H1 (cell line): ENCODE data around the gene NUDC. TPM values are rescaled to one million over a fixed set of nuclear protein-coding genes. Genes with fewer than 3 reads are reported as not detected.
"Not testable (repeated sequence)": the region's sequence is repeated elsewhere in the genome, so short reads cannot be mapped to it uniquely, and the experiment has no call there.

Experiments
- CTCF ChIA-PET: fragments of 300-600 bp; sonication (Branson Sonifier 250); formaldehyde crosslinking; loops from one replicate; lab custom pipeline; 2021; ENCODE audit not compliant: partially characterized antibody; lab: Charles Lee
- POLR2A ChIA-PET: fragments of 300-600 bp; sonication (Branson Sonifier 250); formaldehyde crosslinking; loops from one replicate; lab custom pipeline; 2021; ENCODE audit warnings: inconsistent platforms; ENCODE audit not compliant: partially characterized antibody; lab: Charles Lee
- DNase-seq, 2 experiments: peaks; one replicate each; pipeline versions ENCODE4 v3.0.0 to v3.0.0-alpha.2; 2010 to 2022; ENCODE audit warnings: low spot score in 2 of 2, low read depth in 1 of 2, mixed read lengths in 1 of 2
- FAIRE-seq: peaks from 2 replicates; lab custom pipeline; 2011; peaks lifted over from hg19 to GRCh38; lab: Jason Lieb, UNC
- H2AFZ ChIP-seq: 2 replicates; pipeline ENCODE4 v1.8.1; 2012; ENCODE audit warnings: low read length, inconsistent platforms
- H2AK5ac ChIP-seq: 2 replicates; pipeline ENCODE4 v1.6.1; 2013; ENCODE audit warnings: low read depth, low read length
- H2BK120ac ChIP-seq: replicated peaks from 2 replicates; pipeline ENCODE3; 2013; ENCODE audit warnings: low read depth, low read length, inconsistent platforms
- H2BK12ac ChIP-seq: 2 replicates; pipeline ENCODE4 v1.6.1; 2013; ENCODE audit warnings: low read depth, low read length
- H2BK15ac ChIP-seq: 2 replicates; pipeline ENCODE4 v1.6.1; 2013; ENCODE audit warnings: low read length
- H2BK20ac ChIP-seq: 2 replicates; pipeline ENCODE4 v1.6.1; 2013; ENCODE audit warnings: low read length
- H2BK5ac ChIP-seq: 2 replicates; pipeline ENCODE4 v1.6.1; 2013; ENCODE audit warnings: low read depth, low read length
- H3K14ac ChIP-seq: 2 replicates; pipeline ENCODE4 v1.6.1; 2013; ENCODE audit warnings: inconsistent platforms; ENCODE audit not compliant: insufficient read length
- H3K18ac ChIP-seq: 2 replicates; pipeline ENCODE4 v1.6.1; 2013; ENCODE audit warnings: low read length; ENCODE audit errors: extremely low read depth
- H3K23ac ChIP-seq: 2 replicates; pipeline ENCODE4 v1.6.1; 2013; ENCODE audit warnings: inconsistent platforms; ENCODE audit not compliant: insufficient read length
- H3K23me2 ChIP-seq: 2 replicates; pipeline ENCODE4 v1.6.1; 2013; ENCODE audit warnings: low read depth, low read length
- H3K27ac ChIP-seq: 2 replicates; pipeline ENCODE4 v1.6.1; 2011; ENCODE audit warnings: low read depth, low read length, inconsistent platforms
- H3K27me3 ChIP-seq, 4 experiments: replicated peaks in 1 of 4; 1 replicate in 1 of 4; 2 replicates in 3 of 4; pipeline versions ENCODE4 v1.6.1 to v1.8.1; 2011 to 2013; ENCODE audit warnings: low read length in 3 of 4, mild to moderate bottlenecking in 3 of 4, inconsistent platforms in 2 of 4, mixed read lengths in 2 of 4, moderate library complexity in 1 of 4; ENCODE audit not compliant: control insufficient read depth in 3 of 4, insufficient read depth in 3 of 4; ENCODE audit errors: extremely low read depth in 1 of 4
- H3K36me3 ChIP-seq, 4 experiments: 2 replicates each; pipeline versions ENCODE4 v1.6.1 to v1.8.1; 2011 to 2013; ENCODE audit warnings: mild to moderate bottlenecking in 4 of 4, low read length in 3 of 4, moderate library complexity in 2 of 4, control low read depth in 1 of 4, inconsistent platforms in 1 of 4; ENCODE audit not compliant: insufficient read depth in 4 of 4, control insufficient read depth in 2 of 4
- H3K4ac ChIP-seq: replicated peaks from 2 replicates; pipeline ENCODE3; 2013; ENCODE audit warnings: low read length, low read depth, mixed read lengths, inconsistent platforms; ENCODE audit not compliant: insufficient read length
- H3K4me1 ChIP-seq, 4 experiments: replicated peaks in 1 of 4; 1 replicate in 1 of 4; 2 replicates in 3 of 4; pipeline versions ENCODE4 v1.6.1 to v1.8.1; 2011 to 2013; ENCODE audit warnings: low read length in 3 of 4, inconsistent platforms in 2 of 4, mixed read lengths in 1 of 4; ENCODE audit not compliant: insufficient read depth in 4 of 4, control insufficient read depth in 3 of 4
- H3K4me2 ChIP-seq, 2 experiments: 2 replicates each; pipeline versions ENCODE4 v1.6.1 to v1.8.1; 2011 to 2013; ENCODE audit warnings: low read depth in 2 of 2, low read length in 2 of 2, control low read depth in 1 of 2, inconsistent platforms in 1 of 2, mild to moderate bottlenecking in 1 of 2; ENCODE audit not compliant: insufficient read depth in 1 of 2
- H3K4me3 ChIP-seq, 4 experiments: fragments of 200-600, 300-600 bp in 1 of 4; sonication (generic), shearing (Covaris generic), sonication (Bioruptor Twin) in 1 of 4; 2 replicates each; pipeline versions ENCODE4 v1.5.1 to v1.8.1; 2011 to 2016; ENCODE audit warnings: low read length in 4 of 4, low read depth in 3 of 4, control low read depth in 2 of 4, inconsistent platforms in 2 of 4, mild to moderate bottlenecking in 2 of 4, mixed read lengths in 1 of 4, moderate library complexity in 1 of 4; ENCODE audit not compliant: insufficient read depth in 2 of 4; ENCODE audit errors: extremely low read depth in 1 of 4
- H3K56ac ChIP-seq: replicated peaks from 2 replicates; pipeline ENCODE3; 2013; ENCODE audit warnings: low read depth, mild to moderate bottlenecking, mixed read lengths, low read length, inconsistent platforms; ENCODE audit not compliant: insufficient read length
- H3K79me1 ChIP-seq: 2 replicates; pipeline ENCODE4 v1.6.1; 2013; ENCODE audit warnings: low read depth, low read length, control low read depth
- H3K79me2 ChIP-seq, 2 experiments: 2 replicates each; pipeline versions ENCODE4 v1.6.1 to v1.8.1; 2012 to 2013; ENCODE audit warnings: low read length in 2 of 2, mild to moderate bottlenecking in 2 of 2, inconsistent platforms in 1 of 2; ENCODE audit not compliant: insufficient read depth in 2 of 2, control insufficient read depth in 1 of 2
- H3K9ac ChIP-seq, 4 experiments: replicated peaks in 1 of 4; 1 replicate in 1 of 4; 2 replicates in 3 of 4; pipeline versions ENCODE4 v1.6.1 to v1.8.1; 2011 to 2013; ENCODE audit warnings: low read depth in 3 of 4, low read length in 3 of 4, control low read depth in 2 of 4, mild to moderate bottlenecking in 2 of 4, moderate library complexity in 2 of 4, inconsistent platforms in 1 of 4; ENCODE audit errors: extremely low read depth in 1 of 4
- H3K9me3 ChIP-seq, 2 experiments: 2 replicates each; pipeline versions ENCODE4 v1.6.1 to v1.8.1; 2012 to 2013; ENCODE audit warnings: mild to moderate bottlenecking in 2 of 2, moderate library complexity in 2 of 2, control low read depth in 1 of 2, inconsistent platforms in 1 of 2, low read depth in 1 of 2, low read length in 1 of 2, mixed read lengths in 1 of 2; ENCODE audit not compliant: insufficient read depth in 2 of 2
- H4K20me1 ChIP-seq, 2 experiments: replicated peaks in 1 of 2; 2 replicates each; pipeline versions ENCODE3 to v1.8.1; 2011 to 2013; ENCODE audit warnings: inconsistent platforms in 2 of 2, low read length in 2 of 2, mild to moderate bottlenecking in 1 of 2; ENCODE audit not compliant: insufficient read depth in 2 of 2, control insufficient read depth in 1 of 2
- H4K5ac ChIP-seq: 2 replicates; pipeline ENCODE4 v1.6.1; 2013; ENCODE audit warnings: low read length, low read depth, mixed read lengths, inconsistent platforms; ENCODE audit not compliant: insufficient read length
- H4K8ac ChIP-seq: 2 replicates; pipeline ENCODE4 v1.8.0; 2013; ENCODE audit warnings: mild to moderate bottlenecking, moderate library complexity, low read length, inconsistent platforms; ENCODE audit not compliant: insufficient read depth; ENCODE audit errors: extremely low read depth
- H4K91ac ChIP-seq: replicated peaks from 2 replicates; pipeline ENCODE3; 2013; ENCODE audit warnings: low read length, mixed read lengths, inconsistent platforms; ENCODE audit not compliant: insufficient read length
- WGBS, 2 experiments: shearing (Covaris generic) in 1 of 2; methylation state at CpG; one replicate each; pipeline versions ENCODE4 v1.1.6 to v1.1.7; 2013 to 2015; ENCODE audit warnings: low lambda C conversion rate in 2 of 2, mixed read lengths in 2 of 2, inconsistent platforms in 1 of 2, low coverage in 1 of 2, missing lambda C conversion rate in 1 of 2; ENCODE audit not compliant: insufficient replicate concordance in 2 of 2, insufficient coverage in 1 of 2, insufficient read length in 1 of 2; ENCODE audit errors: extremely low coverage in 1 of 2, missing lambda C conversion rate in 1 of 2; 5-methylcytosine and 5-hydroxymethylcytosine counted together
- polyA plus RNA-seq, 7 experiments: library from polyadenylated mRNA; depleted of rRNA in 3 of 7; stranded (reverse) in 5 of 7; unstranded in 2 of 7; fragments of >200 nt in 5 of 7; fragments of 200-250 nt in 2 of 7; gene quantifications; 1 replicate in 5 of 7; 2 replicates in 1 of 7; 4 replicates in 1 of 7; pipeline versions ENCODE4 v1.2.1 to v1.2.3, GENCODE V29; 2011 to 2013; ENCODE audit warnings: missing spikeins in 2 of 7, mixed read lengths in 2 of 7
- total RNA-seq: library from RNA; stranded (reverse); fragmentation: NEBNext Ultra II Directional; extraction: Animal tissue kit (Norgen Biotek cat#: 25700); gene quantifications from 2 replicates; pipeline ENCODE4 v1.2.1, GENCODE V29; 2021

The NUDC gene
- total and polyA plus RNA-seq, 2 of the 8 experiments (the other 6 are each of a cell fraction or from before 2014, with no cell fraction given), result 43.2 to 131 TPM

GRCh38 chr1:26989403-26990109, 68.0 kb downstream of the NUDC start:
- not testable (repeated sequence) for H2BK5ac ChIP-seq, H3K79me1 ChIP-seq, H4K20me1 ChIP-seq, H3K27ac ChIP-seq, H3K9ac ChIP-seq, H3K18ac ChIP-seq, H4K8ac ChIP-seq, H3K27me3 ChIP-seq, FAIRE-seq, H3K4me3 ChIP-seq, H3K79me2 ChIP-seq, H4K91ac ChIP-seq, H2AFZ ChIP-seq, H3K4me1 ChIP-seq, H3K23me2 ChIP-seq, H3K9me3 ChIP-seq, H4K5ac ChIP-seq, H2BK15ac ChIP-seq, H3K23ac ChIP-seq, H2AK5ac ChIP-seq, DNase-seq, H3K56ac ChIP-seq, H2BK12ac ChIP-seq, H3K14ac ChIP-seq, H3K4me2 ChIP-seq, H3K36me3 ChIP-seq, H2BK120ac ChIP-seq, H2BK20ac ChIP-seq, H3K4ac ChIP-seq
- CTCF ChIA-PET, result interaction anchor here (0.6 to 2.1 kb wide), 5 partner anchors 8 to 657 kb away, joined by 3 to 11 read pairs (median 4); no protein-coding TSS in a partner anchor
- WGBS, 2 experiments, result 82% methylated on average over 9 of the region's 12 CpGs; no CpG with 5 or more reads in 1 of the 2 experiments
- POLR2A ChIA-PET, result interaction anchor here (0.7 to 42.2 kb wide), 3 partner anchors 13 to 38 kb away, joined by 3 to 1829 read pairs (median 4); partner anchors contain the start of genes TENT5B and TRNP1
